OCI-LY1 (cell line): ENCODE data around the gene FAIM2.

Source experiments
- H2AFZ ChIP-seq: fragments of 200-600 bp; sonication (generic), shearing (Covaris generic); 2 replicates; pipeline ENCODE4 v1.6.0; 2014; ENCODE audit warnings: antibody characterized with exemption, mild to moderate bottlenecking, low read length
- H3F3A ChIP-seq: fragments of 200-600 bp; sonication (generic), shearing (Covaris generic); 2 replicates; pipeline ENCODE4 v1.6.0; 2014; ENCODE audit warnings: mild to moderate bottlenecking, antibody characterized with exemption, low read length, moderate library complexity; ENCODE audit not compliant: insufficient read depth
- H3K27ac ChIP-seq: fragments of 200-600 bp; sonication (generic); 2 replicates; pipeline ENCODE4 v1.5.1; 2014; ENCODE audit warnings: low read length, mixed run types, mild to moderate bottlenecking, low read depth; ENCODE audit not compliant: poor library complexity, severe bottlenecking
- H3K27me3 ChIP-seq: fragments of 200-600 bp; sonication (generic); 2 replicates; pipeline ENCODE4 v1.6.0; 2014; ENCODE audit warnings: antibody characterized with exemption, mild to moderate bottlenecking, low read length, moderate library complexity; ENCODE audit not compliant: insufficient read depth
- H3K36me3 ChIP-seq: fragments of 200-600 bp; sonication (generic); 2 replicates; pipeline ENCODE4 v1.6.1; 2014; ENCODE audit warnings: mild to moderate bottlenecking, antibody characterized with exemption, low read length, moderate library complexity, mixed read lengths; ENCODE audit not compliant: insufficient read depth
- H3K4me1 ChIP-seq: fragments of 200-600 bp; sonication (generic); 2 replicates; pipeline ENCODE4 v1.5.1; 2014; ENCODE audit warnings: mild to moderate bottlenecking, low read length, moderate library complexity; ENCODE audit not compliant: insufficient read depth, severe bottlenecking
- H3K4me2 ChIP-seq: fragments of 200-600 bp; sonication (generic), shearing (Covaris generic); 2 replicates; pipeline ENCODE4 v1.6.1; 2014; ENCODE audit warnings: low read length
- H3K4me3 ChIP-seq: fragments of 200-600 bp; sonication (generic); 2 replicates; pipeline ENCODE4 v1.5.1; 2014; ENCODE audit warnings: low read length, low read depth, mild to moderate bottlenecking, mixed read lengths; ENCODE audit not compliant: poor library complexity, severe bottlenecking
- H3K79me2 ChIP-seq: fragments of 200-600 bp; shearing (Covaris generic); 2 replicates; pipeline ENCODE4 v1.6.1; 2016; ENCODE audit warnings: mixed run types, low read length, mixed read lengths; ENCODE audit not compliant: insufficient read depth
- H3K9ac ChIP-seq: fragments of 200-600 bp; sonication (generic), shearing (Covaris generic); 2 replicates; pipeline ENCODE4 v1.6.1; 2014; ENCODE audit warnings: mild to moderate bottlenecking, low read length, mixed read lengths
- H3K9me2 ChIP-seq: fragments of 200-600 bp; sonication (generic), shearing (Covaris generic); 2 replicates; pipeline ENCODE4 v1.6.1; 2014; ENCODE audit warnings: low read depth, mild to moderate bottlenecking, low read length, mixed read lengths
- H3K9me3 ChIP-seq: fragments of 200-600 bp; shearing (Covaris generic); 2 replicates; pipeline ENCODE4 v1.6.1; 2014; ENCODE audit warnings: low read length, mixed read lengths
- H4K20me1 ChIP-seq: fragments of 200-600 bp; sonication (generic), shearing (Covaris generic); 2 replicates; pipeline ENCODE4 v1.6.0; 2016; ENCODE audit warnings: mild to moderate bottlenecking, low read length; ENCODE audit not compliant: insufficient read depth
- CTCF ChIP-seq: fragments of 200-600 bp; sonication (generic), shearing (Covaris generic); IDR thresholded peaks from 2 replicates; pipeline ENCODE4 v1.5.1; 2017; ENCODE audit warnings: mild to moderate bottlenecking, antibody characterized with exemption, low read length, moderate library complexity, mixed read lengths
- EZH2 ChIP-seq: fragments of 200-600 bp; sonication (generic), shearing (Covaris generic); IDR thresholded peaks from 2 replicates; pipeline ENCODE4 v1.8.0; 2017; ENCODE audit warnings: borderline replicate concordance, mixed run types, mild to moderate bottlenecking, antibody characterized with exemption, low read length, moderate library complexity, mixed read lengths

Gene FAIM2

GRCh38 chr12:49890096-49890461 lies 13.6 kb downstream of the FAIM2 start:
- Histone ChIP-seq H3K9ac (no peak overlapping the region), H3K9me2 (no peaks in the 10 kb centered on the region), H3K27ac (no peak overlapping the region), H3K4me2 (no peak overlapping the region), H4K20me1 (no peaks in the 10 kb centered on the region), H3K4me1 (no peaks in the 10 kb centered on the region), H3F3A (no peaks in the 10 kb centered on the region), H3K27me3 (peaks cover 9% of the 10 kb centered on the region), H3K36me3 (no peaks in the 10 kb centered on the region), H2AFZ (no peak overlapping the region), H3K4me3 (no peak overlapping the region), H3K9me3 (no peaks in the 10 kb centered on the region), H3K79me2 (no peaks in the 10 kb centered on the region)
- TF ChIP-seq CTCF, result no peak
- TF ChIP-seq EZH2, result no peak

GRCh38 chr12:49889361-49890095 lies 14.2 kb downstream of the FAIM2 start:
- Histone ChIP-seq H3K27ac (no peak overlapping the region), H3K27me3 (peaks cover 9% of the 10 kb centered on the region), H3K4me3 (no peak overlapping the region), H4K20me1 (no peaks in the 10 kb centered on the region), H2AFZ (no peak overlapping the region), H3K79me2 (no peaks in the 10 kb centered on the region), H3K9me3 (no peaks in the 10 kb centered on the region), H3K4me2 (no peak overlapping the region), H3K4me1 (no peaks in the 10 kb centered on the region), H3K9ac (no peak overlapping the region), H3F3A (no peaks in the 10 kb centered on the region), H3K36me3 (no peaks in the 10 kb centered on the region), H3K9me2 (no peaks in the 10 kb centered on the region)
- TF ChIP-seq CTCF, result no peak

- Histone ChIP-seq H3K4me3 (no peak overlapping the region), H3K27me3 (peaks cover 10% of the 10 kb centered on the region), H3K9me2 (no peaks in the 10 kb centered on the region), H4K20me1 (no peaks in the 10 kb centered on the region), H3K36me3 (no peaks in the 10 kb centered on the region), H3K9ac (no peak overlapping the region), H3K27ac (no peak overlapping the region), H3K9me3 (no peaks in the 10 kb centered on the region), H3K4me2 (no peak overlapping the region), H2AFZ (no peak overlapping the region), H3K79me2 (no peaks in the 10 kb centered on the region), H3F3A (no peaks in the 10 kb centered on the region), H3K4me1 (no peaks in the 10 kb centered on the region)
- TF ChIP-seq CTCF, result no peak
These were observed 15.1 kb downstream of the FAIM2 start for GRCh38 chr12:49888461-49889151.
